Hepatocyte (in vitro differentiated cells): ENCODE results near the gene ZNF785. TPM values are rescaled to one million over a fixed set of nuclear protein-coding genes. Genes with fewer than 3 reads are reported as not detected.

Source experiments
- DNase-seq: peaks from one replicate; pipeline ENCODE4 v3.0.0-alpha.2; 2016; ENCODE audit warnings: low spot score
- H2AFZ ChIP-seq: fragments of 200-600 bp; sonication (generic); 2 replicates; pipeline ENCODE4 v1.6.0; 2016; ENCODE audit warnings: antibody characterized with exemption, mild to moderate bottlenecking
- H3K27ac ChIP-seq: fragments of 200-600 bp; sonication (generic); 2 replicates; pipeline ENCODE4 v1.5.1; 2016; ENCODE audit warnings: mild to moderate bottlenecking
- H3K27me3 ChIP-seq: fragments of 200-600 bp; sonication (generic); 2 replicates; pipeline ENCODE4 v1.6.1; 2016
- H3K36me3 ChIP-seq: fragments of 200-600 bp; sonication (generic); replicated peaks from 2 replicates; pipeline ENCODE4 v1.5.1; 2016; ENCODE audit warnings: low read depth; ENCODE audit not compliant: insufficient read depth
- H3K4me1 ChIP-seq: fragments of 200-600 bp; sonication (generic); 2 replicates; pipeline ENCODE4 v1.5.1; 2016; ENCODE audit warnings: mild to moderate bottlenecking, moderate library complexity; ENCODE audit not compliant: insufficient read depth
- H3K4me2 ChIP-seq: fragments of 200-600 bp; sonication (generic); 2 replicates; pipeline ENCODE4 v1.6.0; 2016
- H3K4me3 ChIP-seq: fragments of 200-600 bp; sonication (generic); 2 replicates; pipeline ENCODE4 v1.5.1; 2016; ENCODE audit warnings: mild to moderate bottlenecking
- H3K79me2 ChIP-seq: fragments of 200-600 bp; sonication (generic); 2 replicates; pipeline ENCODE4 v1.6.0; 2017; ENCODE audit warnings: mild to moderate bottlenecking
- H3K9me2 ChIP-seq: fragments of 200-600 bp; sonication (generic); replicated peaks from 2 replicates; pipeline ENCODE4 v1.6.0; 2017; ENCODE audit warnings: mild to moderate bottlenecking; ENCODE audit not compliant: insufficient read depth
- H3K9me3 ChIP-seq: fragments of 200-600 bp; sonication (generic); 2 replicates; pipeline ENCODE4 v1.5.1; 2016; ENCODE audit warnings: low read depth, mild to moderate bottlenecking
- H4K20me1 ChIP-seq: fragments of 200-600 bp; sonication (generic); 2 replicates; pipeline ENCODE4 v1.6.0; 2016; ENCODE audit warnings: mild to moderate bottlenecking; ENCODE audit not compliant: insufficient read depth, poor library complexity, severe bottlenecking
- CTCF ChIP-seq: fragments of 200-600 bp; sonication (generic); IDR thresholded peaks from 2 replicates; pipeline ENCODE4 v1.5.1; 2016; ENCODE audit warnings: antibody characterized with exemption, mild to moderate bottlenecking; ENCODE audit not compliant: poor library complexity
- EZH2 ChIP-seq: fragments of 200-600 bp; sonication (generic); IDR thresholded peaks from 2 replicates; pipeline ENCODE4 v1.6.1; 2016; ENCODE audit warnings: antibody characterized with exemption, mild to moderate bottlenecking, borderline replicate concordance
- EZH2phosphoT487 ChIP-seq: fragments of 200-600 bp; sonication (generic); IDR thresholded peaks from one replicate; pipeline ENCODE4 v1.6.1; 2018; ENCODE audit warnings: antibody characterized with exemption, mild to moderate bottlenecking, low read depth, moderate library complexity; ENCODE audit not compliant: unreplicated experiment, severe bottlenecking
- WGBS: methylation state at CpG from one replicate; pipeline ENCODE4 v1.1.6; 2016; ENCODE audit warnings: low lambda C conversion rate; ENCODE audit errors: missing lambda C conversion rate; 5-methylcytosine and 5-hydroxymethylcytosine counted together
- polyA plus RNA-seq: library from polyadenylated mRNA; unstranded; fragments of >200 nt; fragmentation: Nextera tagmentation; extraction: Ambion mirVana; gene quantifications from 2 replicates; pipeline ENCODE4 v1.2.1, GENCODE V29; 2016
- total RNA-seq: library from RNA; depleted of rRNA; stranded (reverse); fragments of >200 nt; gene quantifications from 2 replicates; pipeline ENCODE4 v1.2.3, GENCODE V29; 2014

Gene ZNF785
- total and polyA plus RNA-seq, 2 experiments from 2014 or later = 10.0 to 11.7 TPM

GRCh38 chr16:30556125-30556473 is 29.4 kb downstream of the ZNF785 start:
- Histone ChIP-seq H3K27me3 (no peaks in the 10 kb centered on the region), H3K4me2 (peak overlapping the region; percentile 98), H3K4me1 (peaks cover 18% of the 10 kb centered on the region), H3K79me2 (peaks cover 54% of the 10 kb centered on the region), H4K20me1 (no peaks in the 10 kb centered on the region), H3K4me3 (no peak overlapping the region), H3K9me2 (no peaks in the 10 kb centered on the region), H2AFZ (no peak overlapping the region), H3K9me3 (no peaks in the 10 kb centered on the region), H3K27ac (peak overlapping the region; percentile 93), H3K36me3 (no peaks in the 10 kb centered on the region)
- DNase-seq = no peak
- no peak for TF ChIP-seq EZH2phosphoT487
- WGBS = 72% methylated on average over 10 of the region's 10 CpGs

- DNase-seq = no peak
- H3K9me2 ChIP-seq = no peaks in the 10 kb centered on the region
- peak overlapping the region; percentile 98 for H3K4me2 ChIP-seq
- no peak overlapping the region for H3K4me3 ChIP-seq
- no peaks in the 10 kb centered on the region for H3K36me3 ChIP-seq
- no peaks in the 10 kb centered on the region for H4K20me1 ChIP-seq
- WGBS = 98% methylated on average over 57 of the region's 69 CpGs
- no peak for TF ChIP-seq CTCF
- no peak for TF ChIP-seq EZH2
- TF ChIP-seq EZH2phosphoT487 = no peak
- H3K4me1 ChIP-seq = peaks cover 18% of the 10 kb centered on the region
- H3K27me3 ChIP-seq = no peaks in the 10 kb centered on the region
- no peak overlapping the region for H2AFZ ChIP-seq
- peaks cover 56% of the 10 kb centered on the region for H3K79me2 ChIP-seq
- H3K9me3 ChIP-seq = no peaks in the 10 kb centered on the region
- H3K27ac ChIP-seq = no peak overlapping the region
These were observed 30.0 kb downstream of the ZNF785 start for GRCh38 chr16:30555315-30556124.

- Histone ChIP-seq H3K36me3 (no peaks in the 10 kb centered on the region), H3K9me3 (no peaks in the 10 kb centered on the region), H3K27me3 (no peaks in the 10 kb centered on the region), H3K27ac (no peak overlapping the region), H3K79me2 (peaks cover 62% of the 10 kb centered on the region), H3K4me2 (no peak overlapping the region), H2AFZ (no peak overlapping the region), H3K4me1 (peaks cover 21% of the 10 kb centered on the region), H4K20me1 (no peaks in the 10 kb centered on the region), H3K9me2 (no peaks in the 10 kb centered on the region), H3K4me3 (no peak overlapping the region)
- DNase-seq = no peak
- WGBS = 98% methylated on average over 16 of the region's 18 CpGs
- TF ChIP-seq EZH2 (no peak), CTCF (no peak), EZH2phosphoT487 (no peak)
These were observed 30.8 kb downstream of the ZNF785 start for GRCh38 chr16:30554557-30555314.

GRCh38 chr16:30553393-30553899 is 32.1 kb downstream of the ZNF785 start:
- Histone ChIP-seq H3K9me3 (no peaks in the 10 kb centered on the region), H3K36me3 (no peaks in the 10 kb centered on the region), H3K4me1 (peaks cover 31% of the 10 kb centered on the region), H3K4me2 (no peak overlapping the region), H3K79me2 (peaks cover 62% of the 10 kb centered on the region), H3K27me3 (no peaks in the 10 kb centered on the region), H2AFZ (no peak overlapping the region), H3K4me3 (no peak overlapping the region), H3K9me2 (no peaks in the 10 kb centered on the region), H4K20me1 (no peaks in the 10 kb centered on the region), H3K27ac (peak overlapping the region; percentile 20)
- DNase-seq = no peak
- TF ChIP-seq EZH2 = no peak
- no peak for TF ChIP-seq EZH2phosphoT487
- no peak for TF ChIP-seq CTCF
- WGBS = 98% methylated on average over 2 of the region's 2 CpGs
